GM12873 (cell line): ENCODE data around the gene CBX1.

Experiments used
- CTCF ChIP-seq: IDR thresholded peaks from 2 replicates; pipeline ENCODE4 v1.5.1; 2012; ENCODE audit warnings: low read depth, mild to moderate bottlenecking, moderate library complexity, low read length, control low read depth; ENCODE audit not compliant: insufficient read depth; ENCODE audit errors: missing control alignments

CBX1 gene

DNA sequence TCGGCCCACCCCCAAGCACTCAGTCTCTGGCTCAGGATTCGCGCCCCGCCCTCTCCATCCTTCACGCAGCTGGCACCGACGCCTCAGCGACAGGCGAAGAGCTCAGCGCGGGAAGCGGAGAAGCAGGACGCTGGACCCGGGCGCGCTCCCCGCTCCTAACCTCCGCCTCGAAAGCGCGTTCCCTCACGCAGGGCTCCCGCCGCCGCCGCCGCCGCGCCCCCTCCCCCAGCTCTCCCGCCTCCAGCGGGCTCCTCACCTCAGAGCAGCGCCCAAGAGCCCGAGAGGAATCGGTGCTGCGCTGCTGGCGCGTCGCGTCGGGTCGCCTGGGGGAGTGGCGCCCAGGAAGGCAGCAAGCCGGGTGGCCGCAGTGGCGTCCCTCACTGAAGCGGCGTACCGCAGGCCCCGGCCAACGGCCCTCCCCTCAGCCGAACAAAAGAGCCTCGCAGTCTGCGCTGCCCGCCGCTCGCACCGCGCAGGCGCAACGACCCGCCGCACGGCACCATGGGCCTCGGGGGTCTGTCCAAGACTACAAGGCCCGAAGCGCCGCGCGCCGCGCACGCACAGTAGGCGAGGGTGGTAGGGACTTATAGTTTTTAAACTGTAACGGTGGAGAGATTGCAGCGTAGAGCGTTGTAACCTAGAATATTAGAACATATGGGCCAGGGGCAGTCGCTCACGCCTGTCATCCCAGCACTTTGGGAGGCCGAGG lies at the start of gene CBX1:
Gene CBX1 (minus strand): TSS at position 467 of the 709 bp plus-strand sequence. CDS start 24,474 bp downstream, outside the sequence.
- TF ChIP-seq CTCF, result no peak

- TF ChIP-seq CTCF, result no peak
These were observed 49.3 kb upstream of the CBX1 start for GRCh38 chr17:48150597-48151001.

DNA sequence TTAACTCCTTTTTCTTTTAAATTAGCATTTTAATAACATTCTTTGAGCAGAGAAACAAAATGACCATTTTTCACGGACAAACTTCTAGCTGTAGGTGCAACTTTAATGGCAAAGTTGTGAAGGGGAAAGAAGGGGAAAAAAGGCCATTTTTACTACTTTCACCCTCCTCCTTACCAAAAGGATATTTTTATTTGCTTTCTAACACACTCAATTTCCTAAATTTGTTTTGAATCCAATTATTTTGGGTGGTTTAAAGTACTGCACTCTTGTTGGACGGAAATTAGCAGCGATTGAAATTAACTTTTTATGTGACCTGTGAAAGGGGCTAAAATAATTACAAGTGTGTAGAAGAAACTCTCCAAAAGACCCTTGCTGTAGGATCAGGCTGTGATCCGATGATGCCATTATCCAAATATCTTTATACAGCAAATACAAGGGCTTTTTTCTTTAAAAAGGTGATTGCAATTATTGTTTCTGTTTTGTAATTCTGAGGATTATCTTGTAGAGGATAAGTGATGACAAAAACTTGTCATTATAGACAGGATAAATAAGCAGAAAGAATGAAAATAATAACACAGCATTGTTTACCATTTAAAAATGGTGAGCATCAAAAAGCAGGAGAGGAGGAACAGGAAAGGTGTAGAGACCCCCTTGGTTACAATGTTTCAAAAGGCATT lies 48.6 kb upstream of the CBX1 start:
- no peak for TF ChIP-seq CTCF

GRCh38 chr17:48148854-48149786 lies 47.8 kb upstream of the CBX1 start:
- TF ChIP-seq CTCF, result no peak

GRCh38 chr17:48148029-48148770 lies 46.9 kb upstream of the CBX1 start:
- TF ChIP-seq CTCF, result no peak

GRCh38 chr17:48144976-48145798 lies 43.9 kb upstream of the CBX1 start:
- no peak for TF ChIP-seq CTCF
